ENCODE results near the gene SFTA2. TPM values are rescaled to one million over a fixed set of nuclear protein-coding genes. Genes with fewer than 3 reads are reported as not detected.
"Not testable (repeated sequence)": the region's sequence is repeated elsewhere in the genome, so short reads cannot be mapped to it uniquely, and the experiment has no call there.

Gene SFTA2
- total RNA-seq, 2 experiments from 2014 or later: not detected

GRCh38 chr6:30974490-30975252 lies 42.7 kb upstream of the SFTA2 start:
- no peaks in the 10 kb centered on the region for H3K79me2 ChIP-seq (ENCODE audit: insufficient read depth, low read depth, low read length)
- no TSS peak for BruUV-seq (replicated peaks)
- no peak overlapping the region for H2AFZ ChIP-seq (ENCODE audit: low read length)
- intact Hi-C loops (cut with micrococcal nuclease; ENCODE audit: unreplicated experiment): no loop called here
- CTCF ChIA-PET (ENCODE audit: unreplicated experiment): no interaction called here
- TF ChIP-seq CTCF (conservative IDR thresholded peaks at IDR 0.05; ENCODE audit: low read length) (0 out of 2 replicates have a peak, but pooled peaks have one; percentile 18), EZH2phosphoT487 (IDR thresholded peaks at IDR 0.05; ENCODE audit: borderline replicate concordance, low read depth, low read length) (no peak)
- no peaks in the 10 kb centered on the region for H4K20me1 ChIP-seq (ENCODE audit: insufficient read depth, low read length)
- no peaks in the 10 kb centered on the region for H3K36me3 ChIP-seq (ENCODE audit: insufficient read depth, low read length)
- no peaks in the 10 kb centered on the region for H3K9me2 ChIP-seq (ENCODE audit: insufficient read depth, low read length)
- H3K4me3 ChIP-seq (ENCODE audit: low read depth, low read length, poor library complexity, severe bottlenecking): no peak overlapping the region
- H3K4me2 ChIP-seq (ENCODE audit: low read length): no peak overlapping the region
- DNase-seq (ENCODE audit: low spot score): no peak
- no peaks in the 10 kb centered on the region for H3K9me3 ChIP-seq (ENCODE audit: low read length)
- H3K4me1 ChIP-seq (ENCODE audit: insufficient read depth, low read length, poor library complexity, severe bottlenecking): no peaks in the 10 kb centered on the region
- POLR2A ChIA-PET: no interaction called here
- H3K27ac ChIP-seq (ENCODE audit: low read depth, low read length, poor library complexity, severe bottlenecking): no peak overlapping the region

DNA sequence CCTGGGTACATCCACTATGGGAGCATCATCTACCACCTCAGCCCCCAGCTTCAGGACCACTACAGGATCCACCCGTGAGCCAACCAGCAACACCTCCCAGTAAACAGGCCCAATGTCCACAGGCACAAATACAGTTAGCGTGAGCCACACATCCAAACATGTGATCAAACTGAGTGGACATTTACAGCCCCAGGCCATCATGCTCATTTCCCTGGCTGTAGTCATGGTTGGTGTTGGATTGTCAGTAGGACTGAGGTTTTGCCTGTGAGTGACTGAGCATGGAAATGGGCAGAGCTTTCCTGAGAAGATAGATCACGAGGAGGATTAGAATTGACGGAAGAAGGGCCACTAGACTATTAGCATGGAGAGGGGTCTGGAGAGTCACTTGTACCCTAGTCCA lies 40.8 kb upstream of the SFTA2 start:
- Histone ChIP-seq H3K9me2 (ENCODE audit: insufficient read depth, low read length) (no peaks in the 10 kb centered on the region), H3K4me2 (ENCODE audit: low read length) (no peak overlapping the region), H4K20me1 (ENCODE audit: insufficient read depth, low read length) (no peaks in the 10 kb centered on the region), H2AFZ (ENCODE audit: low read length) (no peak overlapping the region), H3K4me3 (ENCODE audit: low read depth, low read length, poor library complexity, severe bottlenecking) (no peak overlapping the region), H3K79me2 (ENCODE audit: insufficient read depth, low read depth, low read length) (no peaks in the 10 kb centered on the region), H3K36me3 (ENCODE audit: insufficient read depth, low read length) (no peaks in the 10 kb centered on the region), H3K4me1 (ENCODE audit: insufficient read depth, low read length, poor library complexity, severe bottlenecking) (no peaks in the 10 kb centered on the region), H3K9me3 (ENCODE audit: low read length) (no peaks in the 10 kb centered on the region), H3K27ac (ENCODE audit: low read depth, low read length, poor library complexity, severe bottlenecking) (no peak overlapping the region)
- ChIA-PET CTCF (ENCODE audit: unreplicated experiment) (no interaction called here), POLR2A (no interaction called here)
- no TSS peak for BruUV-seq (replicated peaks)
- no peak for DNase-seq (ENCODE audit: low spot score)
- intact Hi-C loops (cut with micrococcal nuclease; ENCODE audit: unreplicated experiment): no loop called here
- TF ChIP-seq EZH2phosphoT487 (IDR thresholded peaks at IDR 0.05; ENCODE audit: borderline replicate concordance, low read depth, low read length): no peak
- no peak for TF ChIP-seq CTCF (conservative IDR thresholded peaks at IDR 0.05; ENCODE audit: low read length)

GRCh38 chr6:30970946-30971345 lies 39.0 kb upstream of the SFTA2 start:
- Histone ChIP-seq H2AFZ (ENCODE audit: low read length) (no peak overlapping the region), H3K27ac (ENCODE audit: low read depth, low read length, poor library complexity, severe bottlenecking) (no peak overlapping the region), H3K79me2 (ENCODE audit: insufficient read depth, low read depth, low read length) (no peaks in the 10 kb centered on the region), H4K20me1 (ENCODE audit: insufficient read depth, low read length) (no peaks in the 10 kb centered on the region), H3K9me3 (ENCODE audit: low read length) (no peaks in the 10 kb centered on the region), H3K36me3 (ENCODE audit: insufficient read depth, low read length) (no peaks in the 10 kb centered on the region), H3K4me3 (ENCODE audit: low read depth, low read length, poor library complexity, severe bottlenecking) (no peak overlapping the region), H3K9me2 (ENCODE audit: insufficient read depth, low read length) (no peaks in the 10 kb centered on the region), H3K4me1 (ENCODE audit: insufficient read depth, low read length, poor library complexity, severe bottlenecking) (no peaks in the 10 kb centered on the region), H3K4me2 (ENCODE audit: low read length) (no peak overlapping the region)
- CTCF ChIA-PET (ENCODE audit: unreplicated experiment): no interaction called here
- POLR2A ChIA-PET: no interaction called here
- BruUV-seq (replicated peaks): no TSS peak
- TF ChIP-seq EZH2phosphoT487 (IDR thresholded peaks at IDR 0.05; ENCODE audit: borderline replicate concordance, low read depth, low read length): no peak
- no peak for DNase-seq (ENCODE audit: low spot score)
- intact Hi-C loops (cut with micrococcal nuclease; ENCODE audit: unreplicated experiment): no loop called here

GRCh38 chr6:30969171-30969570 lies 37.2 kb upstream of the SFTA2 start:
- POLR2A ChIA-PET; H3K79me2 ChIP-seq (ENCODE audit: insufficient read depth, low read depth, low read length); H3K4me3 ChIP-seq (ENCODE audit: low read depth, low read length, poor library complexity, severe bottlenecking); intact Hi-C loops (cut with micrococcal nuclease; ENCODE audit: unreplicated experiment); H3K36me3 ChIP-seq (ENCODE audit: insufficient read depth, low read length); BruUV-seq (replicated peaks); H3K9me2 ChIP-seq (ENCODE audit: insufficient read depth, low read length); H3K4me1 ChIP-seq (ENCODE audit: insufficient read depth, low read length, poor library complexity, severe bottlenecking); H3K27ac ChIP-seq (ENCODE audit: low read depth, low read length, poor library complexity, severe bottlenecking); DNase-seq (ENCODE audit: low spot score); H3K4me2 ChIP-seq (ENCODE audit: low read length); CTCF ChIA-PET (ENCODE audit: unreplicated experiment); H3K9me3 ChIP-seq (ENCODE audit: low read length); H2AFZ ChIP-seq (ENCODE audit: low read length); H4K20me1 ChIP-seq (ENCODE audit: insufficient read depth, low read length): not testable (repeated sequence)

All from OCI-LY7 (cell line).